GM23248 (cell line): ENCODE results near the gene LTBP3. TPM values are rescaled to one million over a fixed set of nuclear protein-coding genes. Genes with fewer than 3 reads are reported as not detected.

Experiments used
- DNase-seq: peaks from one replicate; pipeline ENCODE4 v3.0.0-alpha.2; 2015
- H2AFZ ChIP-seq: fragments of 200-600 bp; sonication (generic); 2 replicates; pipeline ENCODE4 v1.6.1; 2016; ENCODE audit warnings: antibody characterized with exemption
- H3F3A ChIP-seq: fragments of 200-600 bp; sonication (generic); 2 replicates; pipeline ENCODE4 v1.6.1; 2016; ENCODE audit warnings: mild to moderate bottlenecking, antibody characterized with exemption, mixed run types; ENCODE audit not compliant: insufficient read depth
- H3K27ac ChIP-seq: fragments of 200-600 bp; sonication (generic); 2 replicates; pipeline ENCODE4 v1.5.1; 2016; ENCODE audit warnings: mild to moderate bottlenecking
- H3K27me3 ChIP-seq: fragments of 200-600 bp; sonication (generic); replicated peaks from 2 replicates; pipeline ENCODE4 v1.6.1; 2016; ENCODE audit warnings: mild to moderate bottlenecking; ENCODE audit not compliant: insufficient read depth
- H3K36me3 ChIP-seq: fragments of 200-600 bp; sonication (generic); 2 replicates; pipeline ENCODE4 v1.6.1; 2016; ENCODE audit warnings: low read depth, mild to moderate bottlenecking
- H3K4me1 ChIP-seq: fragments of 200-600 bp; sonication (generic); 2 replicates; pipeline ENCODE4 v1.6.1; 2016; ENCODE audit warnings: mild to moderate bottlenecking; ENCODE audit not compliant: insufficient read depth
- H3K4me2 ChIP-seq: fragments of 200-600 bp; sonication (generic); one replicate; pipeline ENCODE4 v1.6.1; 2016; ENCODE audit warnings: mild to moderate bottlenecking; ENCODE audit not compliant: unreplicated experiment
- H3K4me3 ChIP-seq: fragments of 200-600 bp; sonication (generic); 2 replicates; pipeline ENCODE4 v1.5.1; 2016; ENCODE audit warnings: mild to moderate bottlenecking
- H3K79me2 ChIP-seq: fragments of 200-600 bp; sonication (generic); 2 replicates; pipeline ENCODE4 v1.6.1; 2016; ENCODE audit warnings: mild to moderate bottlenecking; ENCODE audit not compliant: insufficient read depth
- H3K9ac ChIP-seq: fragments of 200-600 bp; sonication (generic); 2 replicates; pipeline ENCODE4 v1.6.1; 2016; ENCODE audit warnings: mild to moderate bottlenecking
- H3K9me2 ChIP-seq: fragments of 200-600 bp; sonication (generic); 2 replicates; pipeline ENCODE4 v1.6.1; 2016; ENCODE audit warnings: mixed run types, mild to moderate bottlenecking, moderate library complexity; ENCODE audit not compliant: insufficient read depth
- H3K9me3 ChIP-seq: fragments of 200-600 bp; sonication (generic); one replicate; pipeline ENCODE4 v1.6.1; 2017; ENCODE audit warnings: low read depth
- H4K20me1 ChIP-seq: fragments of 200-600 bp; sonication (generic); 2 replicates; pipeline ENCODE4 v1.6.0; 2016; ENCODE audit not compliant: insufficient read depth
- EZH2 ChIP-seq: fragments of 200-600 bp; sonication (generic); IDR thresholded peaks from 2 replicates; pipeline ENCODE4 v1.6.1; 2018; ENCODE audit warnings: antibody characterized with exemption, mild to moderate bottlenecking; ENCODE audit not compliant: insufficient read depth, poor library complexity, severe bottlenecking
- EZH2phosphoT487 ChIP-seq: fragments of 200-600 bp; sonication (generic); IDR thresholded peaks from 2 replicates; pipeline ENCODE4 v1.6.1; 2018; ENCODE audit warnings: antibody characterized with exemption, moderate library complexity, mild to moderate bottlenecking, low read depth; ENCODE audit not compliant: insufficient read depth
- WGBS, 2 experiments: methylation state at CpG; one replicate each; pipeline ENCODE4 v1.1.6; 2015 to 2017; ENCODE audit warnings: low lambda C conversion rate in 2 of 2, low coverage in 1 of 2; ENCODE audit errors: missing lambda C conversion rate in 2 of 2; 5-methylcytosine and 5-hydroxymethylcytosine counted together
- in situ Hi-C: fragments of 300-500 bp; cut with MboI; formaldehyde crosslinking; loops from 2 replicates; pipeline ENCODE4 v1.15.0; 2020
- polyA plus RNA-seq: library from polyadenylated mRNA; unstranded; fragments of >200 nt; fragmentation: Nextera tagmentation; extraction: Ambion mirVana; gene quantifications from 2 replicates; pipeline ENCODE4 v1.2.1, GENCODE V29; 2016
- total RNA-seq: library from RNA; depleted of rRNA; stranded (reverse); fragments of >200 nt; shearing (Covaris generic); gene quantifications from 2 replicates; pipeline ENCODE4 v1.2.3, GENCODE V29; 2014

Gene LTBP3
- total and polyA plus RNA-seq, 2 experiments from 2014 or later, result 39.6 to 112 TPM

DNA sequence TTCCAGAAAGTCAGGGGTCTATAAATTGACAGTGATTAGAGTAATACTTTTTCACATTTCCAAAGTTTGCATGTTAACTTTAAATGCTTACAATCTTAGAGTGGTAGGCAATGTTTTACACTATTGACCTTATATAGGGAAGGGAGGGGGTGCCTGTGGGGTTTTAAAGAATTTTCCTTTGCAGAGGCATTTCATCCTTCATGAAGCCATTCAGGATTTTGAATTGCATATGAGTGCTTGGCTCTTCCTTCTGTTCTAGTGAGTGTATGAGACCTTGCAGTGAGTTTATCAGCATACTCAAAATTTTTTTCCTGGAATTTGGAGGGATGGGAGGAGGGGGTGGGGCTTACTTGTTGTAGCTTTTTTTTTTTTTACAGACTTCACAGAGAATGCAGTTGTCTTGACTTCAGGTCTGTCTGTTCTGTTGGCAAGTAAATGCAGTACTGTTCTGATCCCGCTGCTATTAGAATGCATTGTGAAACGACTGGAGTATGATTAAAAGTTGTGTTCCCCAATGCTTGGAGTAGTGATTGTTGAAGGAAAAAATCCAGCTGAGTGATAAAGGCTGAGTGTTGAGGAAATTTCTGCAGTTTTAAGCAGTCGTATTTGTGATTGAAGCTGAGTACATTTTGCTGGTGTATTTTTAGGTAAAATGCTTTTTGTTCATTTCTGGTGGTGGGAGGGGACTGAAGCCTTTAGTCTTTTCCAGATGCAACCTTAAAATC lies 54.0 kb downstream of the LTBP3 start:
- 0 to 1% methylated on average over 3 of the region's 3 CpGs for WGBS, 2 experiments
- Histone ChIP-seq H3K4me1 (no peaks in the 10 kb centered on the region), H3K27me3 (no peaks in the 10 kb centered on the region), H3K4me3 (peak overlapping the region; percentile 98), H2AFZ (no peak overlapping the region), H4K20me1 (peaks cover 68% of the 10 kb centered on the region), H3K9me3 (no peaks in the 10 kb centered on the region), H3K79me2 (peaks cover 89% of the 10 kb centered on the region), H3F3A (peaks cover 83% of the 10 kb centered on the region), H3K4me2 (peak overlapping the region; percentile 97), H3K9ac (peak overlapping the region; percentile 100), H3K36me3 (peaks cover 74% of the 10 kb centered on the region), H3K9me2 (no peaks in the 10 kb centered on the region), H3K27ac (peak overlapping the region; percentile 100)
- peak; percentile 79 for DNase-seq
- TF ChIP-seq EZH2 (no peak), EZH2phosphoT487 (no peak; the same call in 1 of the 2 replicates)
- in situ Hi-C loops, result no loop called here

DNA sequence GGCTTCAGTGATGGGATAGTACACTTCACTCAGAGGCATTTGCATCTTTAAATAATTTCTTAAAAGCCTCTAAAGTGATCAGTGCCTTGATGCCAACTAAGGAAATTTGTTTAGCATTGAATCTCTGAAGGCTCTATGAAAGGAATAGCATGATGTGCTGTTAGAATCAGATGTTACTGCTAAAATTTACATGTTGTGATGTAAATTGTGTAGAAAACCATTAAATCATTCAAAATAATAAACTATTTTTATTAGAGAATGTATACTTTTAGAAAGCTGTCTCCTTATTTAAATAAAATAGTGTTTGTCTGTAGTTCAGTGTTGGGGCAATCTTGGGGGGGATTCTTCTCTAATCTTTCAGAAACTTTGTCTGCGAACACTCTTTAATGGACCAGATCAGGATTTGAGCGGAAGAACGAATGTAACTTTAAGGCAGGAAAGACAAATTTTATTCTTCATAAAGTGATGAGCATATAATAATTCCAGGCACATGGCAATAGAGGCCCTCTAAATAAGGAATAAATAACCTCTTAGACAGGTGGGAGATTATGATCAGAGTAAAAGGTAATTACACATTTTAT lies 54.7 kb downstream of the LTBP3 start:
- Histone ChIP-seq H3F3A (peaks cover 87% of the 10 kb centered on the region), H3K27ac (peak overlapping the region; percentile 100), H3K9me3 (no peaks in the 10 kb centered on the region), H4K20me1 (peaks cover 68% of the 10 kb centered on the region), H3K27me3 (no peaks in the 10 kb centered on the region), H2AFZ (no peak overlapping the region), H3K9ac (peak overlapping the region; percentile 100), H3K79me2 (peaks cover 90% of the 10 kb centered on the region), H3K4me1 (peaks cover 2% of the 10 kb centered on the region), H3K36me3 (peaks cover 75% of the 10 kb centered on the region), H3K4me3 (peak overlapping the region; percentile 98), H3K9me2 (no peaks in the 10 kb centered on the region), H3K4me2 (peak overlapping the region; percentile 97)
- in situ Hi-C loops, result no loop called here
- 0 to 2% methylated on average over 3 of the region's 3 CpGs for WGBS, 2 experiments
- TF ChIP-seq EZH2phosphoT487 (no peak), EZH2 (no peak)
- DNase-seq, result peak; percentile 42

DNA sequence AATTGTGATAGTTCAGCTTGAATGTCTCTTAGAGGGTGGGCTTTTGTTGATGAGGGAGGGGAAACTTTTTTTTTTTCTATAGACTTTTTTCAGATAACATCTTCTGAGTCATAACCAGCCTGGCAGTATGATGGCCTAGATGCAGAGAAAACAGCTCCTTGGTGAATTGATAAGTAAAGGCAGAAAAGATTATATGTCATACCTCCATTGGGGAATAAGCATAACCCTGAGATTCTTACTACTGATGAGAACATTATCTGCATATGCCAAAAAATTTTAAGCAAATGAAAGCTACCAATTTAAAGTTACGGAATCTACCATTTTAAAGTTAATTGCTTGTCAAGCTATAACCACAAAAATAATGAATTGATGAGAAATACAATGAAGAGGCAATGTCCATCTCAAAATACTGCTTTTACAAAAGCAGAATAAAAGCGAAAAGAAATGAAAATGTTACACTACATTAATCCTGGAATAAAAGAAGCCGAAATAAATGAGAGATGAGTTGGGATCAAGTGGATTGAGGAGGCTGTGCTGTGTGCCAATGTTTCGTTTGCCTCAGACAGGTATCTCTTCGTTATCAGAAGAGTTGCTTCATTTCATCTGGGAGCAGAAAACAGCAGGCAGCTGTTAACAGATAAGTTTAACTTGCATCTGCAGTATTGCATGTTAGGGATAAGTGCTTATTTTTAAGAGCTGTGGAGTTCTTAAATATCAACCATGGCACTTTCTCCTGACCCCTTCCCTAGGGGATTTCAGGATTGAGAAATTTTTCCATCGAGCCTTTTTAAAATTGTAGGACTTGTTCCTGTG lies 55.4 kb downstream of the LTBP3 start:
- TF ChIP-seq EZH2phosphoT487 (peak; percentile 10; the same call in 1 of the 2 replicates), EZH2 (no peak)
- Histone ChIP-seq H3K9ac (peak overlapping the region; percentile 100), H3K4me1 (peaks cover 9% of the 10 kb centered on the region), H2AFZ (no peak overlapping the region), H3K9me2 (no peaks in the 10 kb centered on the region), H3K36me3 (peaks cover 75% of the 10 kb centered on the region), H4K20me1 (peaks cover 68% of the 10 kb centered on the region), H3F3A (peaks cover 94% of the 10 kb centered on the region), H3K4me2 (peak overlapping the region; percentile 97), H3K9me3 (no peaks in the 10 kb centered on the region), H3K27me3 (no peaks in the 10 kb centered on the region), H3K4me3 (peak overlapping the region; percentile 98), H3K79me2 (peaks cover 95% of the 10 kb centered on the region), H3K27ac (peak overlapping the region; percentile 100)
- in situ Hi-C loops, result no loop called here
- DNase-seq, result peak; percentile 74
- WGBS, 2 experiments, result 1 to 2% methylated on average over 6 of the region's 6 CpGs

DNA sequence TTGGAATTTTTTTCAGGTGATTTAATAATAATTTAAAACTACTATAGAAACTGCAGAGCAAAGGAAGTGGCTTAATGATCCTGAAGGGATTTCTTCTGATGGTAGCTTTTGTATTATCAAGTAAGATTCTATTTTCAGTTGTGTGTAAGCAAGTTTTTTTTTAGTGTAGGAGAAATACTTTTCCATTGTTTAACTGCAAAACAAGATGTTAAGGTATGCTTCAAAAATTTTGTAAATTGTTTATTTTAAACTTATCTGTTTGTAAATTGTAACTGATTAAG lies 55.9 kb downstream of the LTBP3 start:
- H3K4me1 ChIP-seq, result peaks cover 10% of the 10 kb centered on the region
- peak overlapping the region; percentile 97 for H3K4me2 ChIP-seq
- H4K20me1 ChIP-seq, result peaks cover 68% of the 10 kb centered on the region
- no peaks in the 10 kb centered on the region for H3K27me3 ChIP-seq
- peaks cover 75% of the 10 kb centered on the region for H3K36me3 ChIP-seq
- peak overlapping the region; percentile 100 for H3K27ac ChIP-seq
- H2AFZ ChIP-seq, result no peak overlapping the region
- no peak for DNase-seq
- H3F3A ChIP-seq, result peaks cover 93% of the 10 kb centered on the region
- H3K79me2 ChIP-seq, result peaks cover 92% of the 10 kb centered on the region
- H3K9ac ChIP-seq, result peak overlapping the region; percentile 100
- in situ Hi-C loops, result no loop called here
- H3K9me3 ChIP-seq, result no peaks in the 10 kb centered on the region
- no peaks in the 10 kb centered on the region for H3K9me2 ChIP-seq
- peak overlapping the region; percentile 98 for H3K4me3 ChIP-seq
- TF ChIP-seq EZH2, result no peak
- no peak for TF ChIP-seq EZH2phosphoT487
